ENCODE results near the gene TAF3.

The TAF3 gene

DNA sequence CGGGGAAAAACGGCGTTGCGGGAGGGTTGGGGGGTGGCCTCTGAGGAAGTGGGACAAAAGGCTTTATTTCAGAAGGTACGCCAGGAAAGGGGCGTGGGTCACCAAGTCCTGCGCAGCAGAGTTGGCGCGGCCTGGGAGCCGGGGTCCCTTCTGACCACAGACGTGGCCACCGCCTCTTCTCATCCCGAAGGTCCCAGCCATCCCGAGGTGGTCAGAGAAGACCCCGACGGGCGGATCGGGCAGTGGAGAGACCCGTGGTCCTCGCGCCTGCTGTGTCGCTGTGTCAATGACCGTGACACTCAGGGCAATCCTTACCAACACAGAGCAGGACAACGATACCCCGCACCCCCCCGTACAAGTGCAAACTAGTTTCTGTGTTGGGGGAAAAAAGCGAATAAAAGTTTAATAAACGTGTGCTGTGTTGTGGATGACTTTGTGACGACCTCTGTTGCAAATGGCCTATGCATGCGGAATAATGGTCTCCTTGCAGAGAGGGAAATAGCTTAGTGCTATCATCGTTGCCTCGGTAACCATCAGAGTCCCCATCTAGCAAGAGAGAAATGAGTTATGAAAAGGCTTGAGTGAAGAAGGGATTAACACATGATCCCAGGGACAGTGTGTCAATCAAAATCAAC lies 216.8 kb downstream of the TAF3 start:
- DNase-seq (ENCODE audit: low spot score): no peak

DNA sequence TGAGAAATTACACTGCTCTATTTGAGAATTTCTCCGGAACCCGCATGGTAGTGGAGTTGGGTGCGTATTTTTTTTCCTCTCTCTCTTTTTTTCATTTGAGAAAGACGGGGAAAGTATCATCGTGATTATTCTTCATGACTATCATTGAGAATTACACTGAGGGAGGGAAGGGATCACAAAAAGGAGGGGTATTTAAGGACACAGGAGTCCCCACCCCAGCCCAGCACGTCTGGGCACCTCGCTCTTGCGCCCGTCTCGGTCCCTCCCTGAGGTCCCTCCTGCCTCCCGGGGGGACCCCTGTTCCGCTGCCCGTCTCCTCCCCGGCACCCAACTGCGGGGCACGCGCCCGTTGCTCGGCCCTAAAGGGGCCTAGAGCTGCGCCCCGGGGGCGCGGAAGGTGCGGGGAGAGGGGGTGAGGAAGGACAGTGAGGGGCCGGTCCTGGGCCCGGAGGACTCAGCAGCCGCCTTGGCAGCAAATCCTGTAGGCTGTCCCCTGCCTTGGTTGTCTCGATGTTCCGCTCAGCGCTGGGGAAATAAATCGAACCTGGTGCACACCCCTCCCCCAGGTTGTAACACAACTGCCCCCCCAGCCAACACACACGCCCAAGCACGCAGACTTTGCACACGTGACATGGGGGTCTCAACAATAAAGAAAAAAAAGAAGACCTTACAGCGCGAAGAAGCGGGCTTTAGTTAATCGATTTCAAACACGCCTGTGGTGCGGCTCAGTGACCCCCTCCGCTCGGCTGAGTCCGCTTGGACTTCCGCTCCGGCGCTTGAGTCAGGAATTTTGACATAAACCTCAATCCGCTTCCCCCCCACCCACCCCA lies 217.6 kb downstream of the TAF3 start:
- DNase-seq (ENCODE audit: low spot score): no peak

DNA sequence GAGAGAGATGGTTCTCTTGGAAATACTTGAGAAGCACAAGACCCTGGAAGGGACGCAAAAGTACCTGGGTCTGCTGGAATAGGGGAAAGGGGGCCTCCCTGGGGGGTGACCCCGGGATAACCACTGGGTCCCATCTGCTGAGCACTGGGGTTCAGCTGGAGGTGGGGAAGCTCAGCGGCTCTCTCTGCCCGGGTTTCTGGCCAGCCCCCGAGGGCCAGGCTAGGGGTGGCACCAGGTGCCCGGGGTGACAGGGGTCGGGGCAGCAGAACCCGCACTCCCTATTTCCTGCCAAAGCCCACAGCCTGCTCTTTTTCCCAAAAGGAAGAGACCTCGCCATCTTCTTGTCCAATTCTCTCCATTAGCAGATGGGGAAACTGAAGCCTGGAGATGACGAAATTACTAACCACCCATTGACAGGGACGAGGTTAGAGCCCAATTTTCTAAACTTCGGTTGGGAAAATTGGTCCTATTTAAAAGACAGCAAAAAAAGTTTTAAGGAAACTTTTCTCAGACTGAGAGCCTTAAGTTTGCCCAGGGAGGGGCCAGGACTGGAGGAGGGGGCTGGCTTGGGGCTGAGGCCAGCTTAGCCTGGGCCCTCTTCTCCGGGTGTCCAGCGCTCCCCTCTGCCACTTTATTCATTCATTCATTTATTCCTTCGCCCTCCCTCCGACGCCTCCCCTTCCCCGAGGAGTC lies 218.3 kb downstream of the TAF3 start:
- DNase-seq (ENCODE audit: low spot score): no peak

DNA sequence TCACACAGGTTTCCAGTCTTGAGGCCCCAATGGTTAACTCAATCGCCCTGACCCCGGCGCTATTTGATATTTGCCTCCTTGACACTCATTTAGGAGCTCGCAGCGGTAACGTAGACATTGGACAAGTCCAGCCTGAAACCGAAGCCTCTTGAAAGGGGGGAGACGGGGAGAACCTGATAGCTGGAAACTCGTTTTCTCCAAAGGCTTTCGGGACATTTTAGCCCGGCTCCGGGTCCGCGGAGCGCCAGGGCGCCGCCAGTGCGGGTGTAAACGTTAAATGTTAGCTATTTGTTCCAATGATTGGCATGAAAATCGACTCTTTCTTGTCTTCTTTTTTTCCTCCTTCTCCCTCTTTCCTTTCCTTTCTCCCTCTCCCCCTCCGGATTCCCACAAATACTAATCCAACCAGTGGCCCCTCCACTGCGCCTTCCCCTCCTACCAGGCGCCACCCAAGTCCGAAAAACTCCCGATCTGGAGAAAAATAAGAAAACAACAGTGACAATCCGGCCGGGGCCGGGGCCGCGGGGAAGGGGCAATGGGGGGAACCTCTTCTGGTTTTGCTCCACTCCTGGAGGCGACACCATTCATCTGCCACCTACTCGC lies 219.0 kb downstream of the TAF3 start:
- DNase-seq (ENCODE audit: low spot score): no peak

DNA sequence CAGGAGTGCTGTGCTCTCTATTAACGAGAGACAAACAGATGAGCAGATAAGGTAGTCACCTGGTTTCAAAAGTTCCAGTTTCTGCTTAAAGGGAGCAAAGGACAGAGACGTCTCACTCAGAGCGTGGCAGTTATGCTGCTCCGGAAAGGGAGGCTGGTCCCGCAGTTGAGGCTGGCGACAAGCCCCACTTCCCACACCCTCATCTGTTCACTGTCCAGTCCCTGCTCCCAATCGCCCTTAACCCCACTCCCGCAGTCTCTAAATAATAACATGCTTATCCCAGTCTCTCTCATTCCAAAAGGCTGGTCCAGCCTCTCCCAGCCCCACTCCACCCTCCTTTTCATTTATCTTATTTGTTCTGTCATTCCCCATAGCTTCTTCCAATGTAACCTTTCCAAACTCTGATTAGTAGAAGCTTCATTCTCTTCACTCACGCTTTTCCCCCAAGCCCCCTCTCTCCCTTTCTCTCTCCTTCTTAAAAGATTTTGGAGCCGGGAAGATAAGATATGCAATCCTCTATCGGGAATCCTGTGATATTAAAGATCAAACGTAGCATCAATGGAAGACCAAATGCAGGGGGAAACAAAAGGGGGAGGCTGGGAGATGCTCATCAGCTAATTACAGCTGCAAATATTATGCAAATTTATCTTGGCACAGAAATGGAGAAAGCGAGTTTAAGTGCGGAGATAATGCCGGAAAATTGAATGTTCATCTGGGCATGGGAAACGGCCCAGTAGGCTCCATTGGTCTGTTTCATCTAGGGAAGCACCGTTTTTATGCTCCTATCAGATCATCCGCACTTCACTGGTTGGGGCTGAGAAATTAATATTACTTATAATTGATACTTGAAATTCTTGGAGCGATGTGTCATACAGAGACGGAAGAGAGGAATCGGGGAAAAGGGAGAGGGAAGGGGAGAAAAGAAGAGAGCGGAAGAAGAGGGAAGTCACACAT lies 219.9 kb downstream of the TAF3 start:
- DNase-seq (ENCODE audit: low spot score): no peak

DNA sequence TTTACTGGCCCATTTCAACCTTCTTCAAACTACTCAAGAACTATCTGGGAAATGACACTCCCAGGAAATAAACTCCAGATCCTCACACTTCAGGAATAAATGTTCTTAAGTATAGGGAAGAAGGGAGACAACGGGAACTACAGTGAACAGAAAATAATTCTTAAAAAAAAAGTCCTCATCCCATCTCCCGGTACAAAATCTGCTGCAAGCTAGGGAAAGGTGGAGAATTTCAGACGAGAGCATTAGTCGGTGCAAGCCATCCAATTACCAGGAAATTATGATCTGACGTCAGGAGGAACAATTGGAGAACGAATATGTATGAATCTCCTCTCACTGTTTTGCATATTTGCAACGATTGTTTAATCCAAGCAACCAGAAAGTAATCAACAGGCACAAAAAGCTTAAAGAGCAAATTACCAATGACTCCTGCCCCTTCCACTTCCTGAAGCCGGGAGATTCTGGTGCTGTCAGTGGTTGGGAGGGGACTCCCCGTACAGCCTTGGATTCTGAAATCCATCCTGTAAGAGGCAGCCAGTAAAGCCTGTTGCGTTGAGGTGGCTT lies 221.1 kb downstream of the TAF3 start:
- no peak for DNase-seq (ENCODE audit: low spot score)

DNA sequence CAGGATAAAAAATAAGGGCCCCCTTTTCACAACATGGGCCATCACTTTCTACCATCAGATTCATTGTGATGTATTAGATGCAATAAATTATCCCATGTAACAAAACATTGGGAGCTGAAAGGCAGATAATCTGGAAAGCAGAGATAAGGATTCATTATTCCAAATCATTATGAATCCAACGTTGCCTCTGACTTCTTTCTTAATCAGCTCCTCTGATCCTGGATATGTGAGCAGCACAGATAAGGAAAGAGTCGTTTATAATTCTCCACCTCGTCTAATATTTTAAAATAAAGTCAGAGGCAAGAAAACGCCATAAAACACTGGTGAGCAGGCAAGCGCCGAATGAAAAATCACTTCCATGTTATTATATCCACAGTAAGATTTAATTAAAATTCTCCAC lies 222.3 kb downstream of the TAF3 start:
- DNase-seq (ENCODE audit: low spot score): no peak

DNA sequence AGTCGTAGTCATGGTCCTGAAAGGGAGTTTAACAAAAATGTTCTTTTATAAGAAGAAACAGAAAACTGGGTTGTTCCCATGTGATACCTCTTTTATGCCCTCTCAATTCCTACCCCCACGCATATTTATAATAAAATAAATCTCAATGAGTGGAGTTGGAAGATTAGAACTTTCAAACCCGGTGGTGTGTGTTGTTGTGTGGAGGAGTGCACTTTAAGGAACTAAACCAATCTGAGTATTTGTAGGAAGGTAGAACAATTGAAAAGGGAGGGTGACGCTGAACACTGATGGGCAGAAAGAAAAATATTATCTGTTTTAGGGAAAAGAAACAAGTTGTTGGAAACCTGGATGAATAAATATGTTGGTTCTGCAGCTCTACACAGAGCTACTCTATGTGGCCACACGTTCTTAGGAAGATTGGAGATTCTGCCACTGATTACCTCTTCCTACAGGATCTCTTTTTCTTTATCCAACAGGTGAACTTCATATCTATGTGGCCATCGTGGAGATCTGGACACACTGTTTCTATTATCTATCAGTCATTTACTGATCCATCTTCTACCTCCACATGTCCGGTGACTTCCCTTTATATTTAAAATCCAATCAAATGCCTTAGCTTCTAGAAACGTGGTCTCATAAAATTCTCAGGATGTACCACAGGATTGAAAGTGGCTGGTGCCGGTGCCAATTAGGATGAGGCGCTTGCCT lies 223.1 kb downstream of the TAF3 start:
- DNase-seq (ENCODE audit: low spot score): no peak

DNA sequence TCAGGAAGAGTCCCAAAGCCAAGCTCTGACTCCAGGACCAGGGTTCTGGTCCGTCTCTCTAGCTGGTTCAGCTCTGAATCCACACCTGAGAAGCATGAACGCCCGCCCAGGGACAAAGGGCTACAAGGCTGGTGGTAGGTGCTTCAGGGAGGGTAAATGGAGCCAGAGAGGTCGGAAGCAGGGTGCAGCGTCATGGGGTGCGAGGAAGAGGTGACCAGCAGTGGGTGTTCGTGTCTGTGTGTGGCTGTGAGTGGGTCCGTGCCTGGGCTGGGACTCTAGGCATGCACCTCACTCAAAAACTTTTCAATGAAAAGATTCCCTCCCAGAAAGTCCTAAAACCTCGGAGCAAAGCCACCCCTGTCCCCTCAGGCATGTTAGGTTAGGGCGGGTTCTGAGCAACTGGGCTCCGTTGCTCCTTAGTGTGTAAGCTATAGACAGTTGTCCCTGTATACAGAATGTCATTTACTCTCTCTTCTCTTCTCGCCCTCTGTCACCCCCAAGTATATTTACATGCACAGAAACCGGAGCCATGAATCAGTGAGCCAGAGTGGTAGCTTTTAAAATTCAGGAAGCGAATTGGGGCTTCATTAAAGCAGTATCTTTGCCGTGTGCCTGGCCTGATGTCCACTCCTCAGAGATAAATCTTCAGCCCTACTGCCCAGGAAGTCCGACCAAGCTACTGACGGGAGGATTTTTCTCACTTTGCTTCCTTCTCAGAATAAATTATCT lies 223.9 kb downstream of the TAF3 start:
- no peak for DNase-seq (ENCODE audit: low spot score)

DNA sequence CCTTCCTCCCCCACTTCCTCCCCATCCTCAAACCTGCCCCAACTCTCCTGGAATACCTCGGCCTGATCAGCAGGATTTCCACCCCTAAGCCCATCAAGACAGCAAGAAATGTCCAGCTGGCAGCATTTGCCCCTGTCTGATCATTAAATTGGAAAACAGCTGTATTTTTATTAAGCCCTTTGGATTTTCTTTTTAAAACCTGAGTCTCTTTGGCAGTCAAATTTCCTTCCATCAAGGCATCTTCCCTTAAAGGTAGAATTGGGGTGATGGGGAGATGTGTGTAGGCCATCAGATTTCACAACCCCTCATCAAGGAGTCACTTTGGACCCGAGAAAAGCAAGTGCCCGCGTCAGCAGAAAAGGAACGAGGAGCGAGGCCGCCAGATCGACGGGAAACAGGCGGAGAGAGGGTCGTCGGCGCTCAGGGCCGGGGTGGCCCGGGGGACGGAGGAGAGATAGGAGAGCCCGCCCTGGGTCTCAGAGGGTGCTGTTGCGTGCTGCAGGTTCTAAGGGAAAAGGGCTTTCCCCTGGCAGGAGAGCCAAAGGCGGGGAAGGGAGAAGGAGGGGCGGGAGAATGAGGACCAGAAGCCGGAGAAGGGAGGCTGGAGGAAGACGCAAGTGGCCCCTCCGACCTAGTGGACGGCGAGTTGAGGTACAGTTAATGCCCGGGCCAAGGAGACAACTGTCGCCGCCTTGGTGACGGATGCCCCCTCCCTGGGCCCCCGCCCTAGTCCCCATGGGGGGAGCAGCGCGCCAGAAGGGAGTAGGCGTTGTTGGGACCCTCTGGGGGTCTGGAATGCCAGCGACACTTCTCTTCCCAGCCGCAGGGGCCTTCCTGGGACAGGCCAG lies 224.6 kb downstream of the TAF3 start:
- DNase-seq (ENCODE audit: low spot score): no peak

DNA sequence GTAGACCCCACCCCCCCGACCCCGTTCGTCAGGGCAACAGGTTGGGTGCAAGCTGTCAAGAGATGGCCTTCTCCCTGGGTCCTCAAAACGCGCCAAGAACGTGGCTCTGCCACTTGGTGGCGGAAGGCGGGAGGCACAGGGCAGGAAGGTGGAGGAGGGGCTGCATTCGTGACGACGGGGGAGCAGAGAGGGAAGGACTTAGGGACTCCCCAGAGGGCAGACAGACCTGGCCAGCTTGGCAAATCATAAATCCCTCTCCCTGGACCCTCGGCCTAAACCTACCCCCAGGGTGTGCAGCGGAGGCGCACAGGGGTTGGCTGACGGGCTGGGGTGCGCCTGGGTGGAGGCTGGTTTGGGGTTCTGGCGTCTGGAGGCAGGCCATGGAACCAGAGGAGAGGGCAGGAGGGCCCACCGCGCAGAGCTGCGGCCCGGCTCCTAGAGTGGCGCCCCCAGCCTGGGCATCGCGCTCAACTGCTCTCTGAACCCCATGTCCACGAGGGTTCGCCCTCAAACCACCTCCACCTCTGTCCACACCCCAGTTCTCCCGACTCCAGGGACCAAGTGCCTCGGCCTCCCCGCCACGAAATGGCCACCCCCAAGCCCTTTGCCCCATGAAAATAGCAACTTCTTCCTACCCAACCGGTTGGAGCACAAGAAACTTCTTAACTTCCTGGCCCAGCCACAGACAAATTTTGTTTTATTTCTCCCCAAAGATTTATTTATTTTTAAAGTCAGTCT lies 225.4 kb downstream of the TAF3 start:
- DNase-seq (ENCODE audit: low spot score): no peak

DNA sequence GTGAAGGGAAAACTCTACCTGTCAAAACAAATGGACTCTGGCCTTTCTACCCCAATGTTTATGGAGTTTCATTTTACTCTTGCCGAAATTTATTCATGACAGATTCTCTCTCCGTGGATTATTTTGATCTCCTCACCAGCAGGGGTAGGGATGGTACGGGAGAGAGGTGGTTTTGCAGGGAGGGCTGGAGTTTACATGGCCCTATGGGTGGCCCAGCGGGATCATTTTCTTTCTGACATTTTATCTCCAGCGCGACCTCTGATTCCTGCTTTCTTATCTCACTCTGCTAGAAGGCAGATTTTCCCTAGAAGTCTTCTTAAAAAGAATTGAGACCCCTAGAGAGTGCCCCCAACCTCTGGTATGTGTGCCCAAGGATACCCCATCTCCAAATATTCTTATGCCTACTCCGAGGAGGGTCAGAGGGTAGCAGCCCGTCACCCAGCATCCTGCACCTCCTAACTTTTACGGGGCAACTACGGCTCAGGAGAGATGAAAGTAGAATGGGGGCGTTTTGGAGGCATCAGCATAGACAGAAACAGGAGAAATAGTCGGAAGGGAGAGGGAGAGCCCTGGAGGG lies 226.1 kb downstream of the TAF3 start:
- DNase-seq (ENCODE audit: low spot score): no peak

DNA sequence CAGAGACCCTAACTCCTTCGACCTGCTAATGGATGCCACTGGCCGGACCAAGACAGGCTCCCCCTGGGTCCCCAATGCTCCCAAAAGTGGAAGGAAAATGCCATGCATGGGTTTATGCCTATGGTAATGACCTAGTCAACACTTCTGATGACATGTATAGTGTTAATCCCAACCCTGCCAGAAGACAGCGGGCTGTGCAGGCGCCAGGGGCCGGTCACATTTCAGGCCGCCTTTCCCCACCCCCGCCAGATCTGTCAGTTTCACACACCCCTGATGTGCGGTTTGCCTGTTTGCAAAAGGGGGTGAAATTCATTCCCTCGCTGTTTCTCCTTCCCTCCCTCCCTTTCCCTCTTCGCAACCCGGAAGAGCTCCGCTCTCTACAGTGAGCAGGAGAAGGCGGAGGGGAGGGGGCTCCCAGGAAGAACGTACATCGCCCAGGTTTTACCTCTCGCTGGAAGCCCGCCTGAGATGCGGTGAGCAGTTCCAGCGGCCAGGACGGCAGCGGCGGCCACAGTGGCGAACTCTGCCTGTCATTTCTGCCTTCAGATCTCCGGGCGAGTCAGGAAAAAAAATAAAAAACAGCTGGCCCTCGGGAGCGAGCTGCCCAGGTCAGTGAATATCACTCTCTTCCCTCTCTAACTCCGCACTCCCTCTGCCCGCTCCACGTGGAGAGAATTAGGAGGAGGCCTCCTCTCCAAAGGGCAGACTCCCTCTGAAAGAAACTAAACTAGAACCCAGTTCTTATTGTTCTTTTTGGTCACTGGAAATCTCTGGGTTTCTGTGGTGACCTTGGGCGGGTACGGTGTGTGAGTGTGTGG lies 226.8 kb downstream of the TAF3 start:
- DNase-seq (ENCODE audit: low spot score): no peak

DNA sequence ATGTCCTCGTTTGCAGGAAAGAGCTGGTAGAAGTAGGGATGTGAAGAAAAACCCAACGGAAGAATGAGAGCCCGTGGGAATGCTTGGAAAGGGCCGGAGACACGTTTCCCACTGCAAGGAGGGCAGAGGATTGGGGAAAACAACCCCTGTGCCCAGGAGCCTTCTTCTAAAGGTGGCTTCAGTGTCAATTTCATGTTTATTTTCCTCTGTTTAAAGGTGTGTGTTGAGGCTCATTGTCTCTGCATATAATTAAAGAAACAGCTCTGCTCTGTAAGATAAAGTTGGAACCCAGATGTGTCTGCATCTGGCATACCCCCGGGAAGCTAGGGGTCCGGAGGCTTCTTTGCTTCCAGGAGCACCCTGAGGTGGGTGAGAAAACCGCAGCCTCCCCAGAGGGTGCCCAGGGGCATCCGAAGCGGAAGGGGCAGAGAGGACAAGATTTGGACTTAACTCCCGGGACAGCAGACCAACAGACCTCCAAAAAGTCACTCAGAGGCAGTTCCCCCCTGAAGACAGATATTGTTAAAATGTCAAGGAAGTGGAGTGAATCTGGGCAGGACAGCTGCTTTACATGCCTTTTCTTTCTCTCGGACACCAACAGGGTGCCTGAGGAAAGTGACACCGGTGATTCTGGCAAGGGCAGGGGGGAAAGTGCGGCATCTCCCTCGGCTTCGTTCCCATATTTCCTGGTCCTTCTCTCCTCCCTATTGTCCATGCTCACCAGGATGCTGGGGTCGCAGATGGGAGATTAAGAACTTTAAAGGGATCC lies 227.6 kb downstream of the TAF3 start:
- no peak for DNase-seq (ENCODE audit: low spot score)

DNA sequence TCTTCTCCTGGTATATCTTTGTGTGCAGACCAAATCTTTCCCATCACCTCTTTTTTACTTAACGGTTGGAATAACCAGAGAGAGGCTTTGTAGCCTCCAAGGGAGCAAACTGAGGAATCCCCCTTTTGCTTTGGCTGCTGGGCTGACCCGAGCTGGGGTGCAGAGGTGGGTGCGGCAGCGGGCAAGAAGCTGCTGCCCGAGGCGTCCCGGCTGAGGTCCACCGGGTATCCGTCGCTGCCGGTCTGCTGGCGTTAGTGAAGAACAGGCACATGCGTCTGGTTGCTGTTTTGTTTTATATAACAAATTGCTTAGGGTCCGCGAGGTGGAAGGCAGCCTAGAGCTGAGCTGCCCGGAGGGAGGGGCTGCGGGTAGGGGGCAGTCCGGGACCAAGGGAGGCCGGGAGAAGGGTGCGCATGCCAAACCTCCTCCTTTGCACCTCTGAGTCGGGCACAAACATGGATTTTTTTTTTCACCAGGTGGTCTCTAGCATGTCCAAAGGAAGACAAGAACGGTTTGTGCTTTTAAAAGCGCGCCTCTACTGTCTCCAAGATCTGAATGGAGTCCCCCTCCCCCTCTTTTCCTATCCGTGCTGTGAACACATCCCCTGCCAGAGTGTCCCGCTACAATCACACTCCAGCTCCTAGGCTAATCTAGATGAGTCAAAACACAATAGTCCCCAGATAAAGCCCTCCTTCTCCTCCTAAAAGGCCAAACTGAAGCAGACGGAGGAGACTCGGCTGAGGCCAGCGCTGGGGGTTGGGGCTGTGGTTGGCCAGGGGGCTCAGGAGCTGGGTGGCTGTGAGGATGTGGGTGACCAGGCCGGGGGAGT lies 229.4 kb downstream of the TAF3 start:
- no peak for DNase-seq (ENCODE audit: low spot score)

Measured in LoVo (cell line).